ENCODE data around the gene ERC2.

Gene ERC2

DNA sequence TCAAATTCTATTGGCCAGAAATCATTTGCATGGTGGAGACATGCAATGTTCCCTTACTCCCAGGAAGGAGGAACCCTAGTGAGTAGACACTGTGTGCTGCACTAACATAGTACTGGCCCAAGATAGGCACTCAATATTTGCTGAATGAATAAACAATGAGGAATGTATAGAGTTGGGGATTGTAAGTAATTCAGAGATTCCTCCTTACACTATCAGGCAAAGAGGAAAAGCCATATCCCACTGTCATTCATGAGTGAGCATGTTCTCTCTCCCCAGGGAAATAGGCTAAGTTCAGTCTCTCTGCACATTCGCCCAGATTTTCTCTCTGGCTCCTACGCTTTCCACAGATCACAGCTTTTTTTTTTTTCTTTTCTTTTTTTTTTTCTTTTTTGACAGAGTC is 826.3 kb downstream of the ERC2 start:
- H3K27ac ChIP-seq (ENCODE audit: low read depth, low read length), result no peak overlapping the region
- no peaks in the 10 kb centered on the region for H3K27me3 ChIP-seq (ENCODE audit: control insufficient read depth in 1 of 2, insufficient read depth in 2 of 2, low read length in 2 of 2)
- no peak overlapping the region for H3K4me3 ChIP-seq (ENCODE audit: low read depth in 1 of 2, low read length in 2 of 2)
- no peaks in the 10 kb centered on the region for H3K4me1 ChIP-seq (ENCODE audit: control insufficient read depth in 1 of 2, insufficient read depth in 2 of 2, low read length in 2 of 2)
- no peak overlapping the region for H3K9ac ChIP-seq (ENCODE audit: low read depth in 1 of 2, low read length in 2 of 2)
- H3K36me3 ChIP-seq (ENCODE audit: control insufficient read depth in 1 of 2, insufficient read depth in 2 of 2, low read length in 2 of 2), result no peaks in the 10 kb centered on the region
- no peaks in the 10 kb centered on the region for H3K9me3 ChIP-seq (ENCODE audit: control insufficient read depth in 1 of 2, low read length in 2 of 2)

GRCh38 chr3:55639896-55640765 is 828.1 kb downstream of the ERC2 start:
- Histone ChIP-seq H3K4me3 (ENCODE audit: low read depth in 1 of 2, low read length in 2 of 2) (no peak overlapping the region), H3K27me3 (ENCODE audit: control insufficient read depth in 1 of 2, insufficient read depth in 2 of 2, low read length in 2 of 2) (no peaks in the 10 kb centered on the region), H3K27ac (ENCODE audit: low read depth, low read length) (no peak overlapping the region), H3K9ac (ENCODE audit: low read depth in 1 of 2, low read length in 2 of 2) (no peak overlapping the region), H3K36me3 (ENCODE audit: control insufficient read depth in 1 of 2, insufficient read depth in 2 of 2, low read length in 2 of 2) (no peaks in the 10 kb centered on the region), H3K4me1 (ENCODE audit: control insufficient read depth in 1 of 2, insufficient read depth in 2 of 2, low read length in 2 of 2) (no peaks in the 10 kb centered on the region), H3K9me3 (ENCODE audit: control insufficient read depth in 1 of 2, low read length in 2 of 2) (no peaks in the 10 kb centered on the region)

DNA sequence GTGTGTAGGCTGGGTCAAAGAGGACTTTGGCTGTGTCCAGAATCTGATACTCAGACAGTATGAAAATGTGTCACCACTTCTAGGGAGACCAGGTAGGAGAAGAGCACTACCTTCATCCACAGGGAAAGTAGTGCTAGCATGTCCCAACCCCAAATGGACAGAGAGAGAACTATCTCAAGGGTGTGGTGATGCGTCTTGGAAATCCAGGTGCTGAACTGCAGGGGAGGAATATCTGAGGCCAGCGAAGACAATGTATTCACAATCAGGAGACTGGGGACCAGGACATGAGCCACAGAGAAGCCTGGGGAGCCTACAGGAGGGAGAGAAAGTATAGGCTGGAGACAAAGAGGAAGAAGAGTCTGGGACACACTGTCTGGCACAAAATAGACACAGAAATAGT is 829.1 kb downstream of the ERC2 start:
- Histone ChIP-seq H3K27me3 (ENCODE audit: control insufficient read depth in 1 of 2, insufficient read depth in 2 of 2, low read length in 2 of 2) (no peaks in the 10 kb centered on the region), H3K9me3 (ENCODE audit: control insufficient read depth in 1 of 2, low read length in 2 of 2) (no peaks in the 10 kb centered on the region), H3K4me3 (ENCODE audit: low read depth in 1 of 2, low read length in 2 of 2) (no peak overlapping the region), H3K36me3 (ENCODE audit: control insufficient read depth in 1 of 2, insufficient read depth in 2 of 2, low read length in 2 of 2) (no peaks in the 10 kb centered on the region), H3K9ac (ENCODE audit: low read depth in 1 of 2, low read length in 2 of 2) (no peak overlapping the region), H3K27ac (ENCODE audit: low read depth, low read length) (no peak overlapping the region), H3K4me1 (ENCODE audit: control insufficient read depth in 1 of 2, insufficient read depth in 2 of 2, low read length in 2 of 2) (no peaks in the 10 kb centered on the region)

- H3K4me3 ChIP-seq (ENCODE audit: low read depth in 1 of 2, low read length in 2 of 2), result no peak overlapping the region
- no peaks in the 10 kb centered on the region for H3K36me3 ChIP-seq (ENCODE audit: control insufficient read depth in 1 of 2, insufficient read depth in 2 of 2, low read length in 2 of 2)
- no peaks in the 10 kb centered on the region for H3K9me3 ChIP-seq (ENCODE audit: control insufficient read depth in 1 of 2, low read length in 2 of 2)
- H3K27ac ChIP-seq (ENCODE audit: low read depth, low read length), result no peak overlapping the region
- no peak overlapping the region for H3K9ac ChIP-seq (ENCODE audit: low read depth in 1 of 2, low read length in 2 of 2)
- no peaks in the 10 kb centered on the region for H3K4me1 ChIP-seq (ENCODE audit: control insufficient read depth in 1 of 2, insufficient read depth in 2 of 2, low read length in 2 of 2)
- no peaks in the 10 kb centered on the region for H3K27me3 ChIP-seq (ENCODE audit: control insufficient read depth in 1 of 2, insufficient read depth in 2 of 2, low read length in 2 of 2)
Measured at GRCh38 chr3:55637906-55638638, 830.2 kb downstream of the ERC2 start.

GRCh38 chr3:55636300-55637195 is 831.7 kb downstream of the ERC2 start:
- H3K4me1 ChIP-seq (ENCODE audit: control insufficient read depth in 1 of 2, insufficient read depth in 2 of 2, low read length in 2 of 2), result no peaks in the 10 kb centered on the region
- no peaks in the 10 kb centered on the region for H3K27me3 ChIP-seq (ENCODE audit: control insufficient read depth in 1 of 2, insufficient read depth in 2 of 2, low read length in 2 of 2)
- H3K9me3 ChIP-seq (ENCODE audit: control insufficient read depth in 1 of 2, low read length in 2 of 2), result no peaks in the 10 kb centered on the region
- no peaks in the 10 kb centered on the region for H3K36me3 ChIP-seq (ENCODE audit: control insufficient read depth in 1 of 2, insufficient read depth in 2 of 2, low read length in 2 of 2)
- no peak overlapping the region for H3K9ac ChIP-seq (ENCODE audit: low read depth in 1 of 2, low read length in 2 of 2)
- no peak overlapping the region for H3K27ac ChIP-seq (ENCODE audit: low read depth, low read length)
- H3K4me3 ChIP-seq (ENCODE audit: low read depth in 1 of 2, low read length in 2 of 2), result no peak overlapping the region

DNA sequence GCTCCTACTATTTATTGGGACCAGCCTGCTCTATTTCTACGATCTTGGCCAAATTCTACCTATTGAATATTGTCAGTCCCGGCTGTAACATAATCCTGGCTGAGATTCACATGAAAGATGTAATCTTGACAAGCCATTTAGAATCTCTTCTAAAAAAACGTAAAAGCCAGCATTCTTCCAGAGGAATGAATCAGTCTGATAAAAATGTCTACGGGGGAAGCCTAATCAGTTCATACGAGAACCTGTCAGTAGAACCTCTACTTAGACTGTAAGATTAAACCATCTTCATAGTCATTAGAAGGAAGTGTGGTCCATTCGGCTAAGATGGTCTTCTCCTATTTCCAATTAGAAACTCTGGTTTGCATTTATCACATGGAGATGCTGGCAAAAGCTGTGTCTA is 833.9 kb downstream of the ERC2 start:
- Histone ChIP-seq H3K4me3 (ENCODE audit: low read depth in 1 of 2, low read length in 2 of 2) (no peak overlapping the region), H3K9me3 (ENCODE audit: control insufficient read depth in 1 of 2, low read length in 2 of 2) (no peaks in the 10 kb centered on the region), H3K9ac (ENCODE audit: low read depth in 1 of 2, low read length in 2 of 2) (no peak overlapping the region), H3K27ac (ENCODE audit: low read depth, low read length) (no peak overlapping the region), H3K36me3 (ENCODE audit: control insufficient read depth in 1 of 2, insufficient read depth in 2 of 2, low read length in 2 of 2) (no peaks in the 10 kb centered on the region), H3K27me3 (ENCODE audit: control insufficient read depth in 1 of 2, insufficient read depth in 2 of 2, low read length in 2 of 2) (no peaks in the 10 kb centered on the region), H3K4me1 (ENCODE audit: control insufficient read depth in 1 of 2, insufficient read depth in 2 of 2, low read length in 2 of 2) (no peaks in the 10 kb centered on the region)

GRCh38 chr3:55633333-55633732 is 834.9 kb downstream of the ERC2 start:
- Histone ChIP-seq H3K9me3 (ENCODE audit: control insufficient read depth in 1 of 2, low read length in 2 of 2) (no peaks in the 10 kb centered on the region), H3K27ac (ENCODE audit: low read depth, low read length) (no peak overlapping the region), H3K9ac (ENCODE audit: low read depth in 1 of 2, low read length in 2 of 2) (no peak overlapping the region), H3K27me3 (ENCODE audit: control insufficient read depth in 1 of 2, insufficient read depth in 2 of 2, low read length in 2 of 2) (no peaks in the 10 kb centered on the region), H3K4me1 (ENCODE audit: control insufficient read depth in 1 of 2, insufficient read depth in 2 of 2, low read length in 2 of 2) (no peaks in the 10 kb centered on the region), H3K36me3 (ENCODE audit: control insufficient read depth in 1 of 2, insufficient read depth in 2 of 2, low read length in 2 of 2) (no peaks in the 10 kb centered on the region), H3K4me3 (ENCODE audit: low read depth in 1 of 2, low read length in 2 of 2) (no peak overlapping the region)

DNA sequence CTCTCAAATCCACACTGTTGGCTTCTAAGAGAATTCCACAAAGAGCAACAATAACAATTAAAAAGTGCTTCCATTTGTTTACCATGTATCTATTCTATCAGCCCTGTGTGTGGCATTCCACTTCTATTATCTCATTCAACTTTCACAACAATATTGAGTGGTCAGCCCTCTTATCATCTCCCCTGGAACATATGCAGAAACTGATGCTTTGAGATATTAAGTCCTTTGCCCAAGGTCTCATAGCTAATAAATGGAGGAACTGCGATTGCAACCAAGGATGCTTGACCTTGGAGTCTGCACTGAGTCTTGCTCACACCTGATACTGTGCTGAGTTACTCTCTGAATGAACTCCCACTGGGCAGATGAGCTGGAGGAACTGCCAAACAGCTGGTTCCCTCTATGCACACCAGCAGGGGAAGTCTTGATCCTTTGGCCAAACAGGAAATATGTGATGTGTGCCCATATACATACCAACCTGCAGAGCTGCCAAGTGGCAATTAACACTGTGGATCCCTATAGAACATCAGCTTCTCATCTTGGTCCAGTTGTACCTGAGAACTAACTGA is 836.4 kb downstream of the ERC2 start:
- Histone ChIP-seq H3K4me3 (ENCODE audit: low read depth in 1 of 2, low read length in 2 of 2) (no peak overlapping the region), H3K27ac (ENCODE audit: low read depth, low read length) (no peak overlapping the region), H3K9ac (ENCODE audit: low read depth in 1 of 2, low read length in 2 of 2) (no peak overlapping the region), H3K27me3 (ENCODE audit: control insufficient read depth in 1 of 2, insufficient read depth in 2 of 2, low read length in 2 of 2) (no peaks in the 10 kb centered on the region), H3K36me3 (ENCODE audit: control insufficient read depth in 1 of 2, insufficient read depth in 2 of 2, low read length in 2 of 2) (no peaks in the 10 kb centered on the region), H3K9me3 (ENCODE audit: control insufficient read depth in 1 of 2, low read length in 2 of 2) (no peaks in the 10 kb centered on the region), H3K4me1 (ENCODE audit: control insufficient read depth in 1 of 2, insufficient read depth in 2 of 2, low read length in 2 of 2) (no peaks in the 10 kb centered on the region)

DNA sequence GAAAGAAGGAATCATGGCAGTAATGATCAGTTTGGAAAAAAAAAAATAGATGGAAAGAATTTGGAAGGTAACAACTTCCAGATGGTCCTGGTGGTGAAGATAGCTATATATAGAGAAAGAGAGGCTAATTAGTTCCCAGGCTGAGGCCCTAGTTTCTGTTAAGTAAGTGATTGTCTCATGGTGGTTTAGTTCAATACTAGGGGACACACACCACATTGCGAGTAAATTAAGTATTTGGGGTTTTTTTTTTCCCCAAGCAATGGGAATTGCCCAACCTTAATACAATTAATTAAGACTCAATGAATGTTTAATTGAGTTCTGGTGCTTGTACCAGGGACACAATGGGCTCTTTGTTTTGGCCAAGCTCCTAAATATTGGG is 837.4 kb downstream of the ERC2 start:
- Histone ChIP-seq H3K27ac (ENCODE audit: low read depth, low read length) (no peak overlapping the region), H3K27me3 (ENCODE audit: control insufficient read depth in 1 of 2, insufficient read depth in 2 of 2, low read length in 2 of 2) (no peaks in the 10 kb centered on the region), H3K4me1 (ENCODE audit: control insufficient read depth in 1 of 2, insufficient read depth in 2 of 2, low read length in 2 of 2) (no peaks in the 10 kb centered on the region), H3K9me3 (ENCODE audit: control insufficient read depth in 1 of 2, low read length in 2 of 2) (no peaks in the 10 kb centered on the region), H3K36me3 (ENCODE audit: control insufficient read depth in 1 of 2, insufficient read depth in 2 of 2, low read length in 2 of 2) (no peaks in the 10 kb centered on the region), H3K9ac (ENCODE audit: low read depth in 1 of 2, low read length in 2 of 2) (no peak overlapping the region), H3K4me3 (ENCODE audit: low read depth in 1 of 2, low read length in 2 of 2) (no peak overlapping the region)
